CMK (cell line): ENCODE measurements around the gene ABCB8.
A peak's percentile ranks its signal among the peaks of the same experiment; 100 is the strongest.

Experiments
- DNase-seq: peaks from one replicate; pipeline ENCODE4 v3.0.0-alpha.2; 2010; ENCODE audit warnings: low read depth

The ABCB8 gene

DNA sequence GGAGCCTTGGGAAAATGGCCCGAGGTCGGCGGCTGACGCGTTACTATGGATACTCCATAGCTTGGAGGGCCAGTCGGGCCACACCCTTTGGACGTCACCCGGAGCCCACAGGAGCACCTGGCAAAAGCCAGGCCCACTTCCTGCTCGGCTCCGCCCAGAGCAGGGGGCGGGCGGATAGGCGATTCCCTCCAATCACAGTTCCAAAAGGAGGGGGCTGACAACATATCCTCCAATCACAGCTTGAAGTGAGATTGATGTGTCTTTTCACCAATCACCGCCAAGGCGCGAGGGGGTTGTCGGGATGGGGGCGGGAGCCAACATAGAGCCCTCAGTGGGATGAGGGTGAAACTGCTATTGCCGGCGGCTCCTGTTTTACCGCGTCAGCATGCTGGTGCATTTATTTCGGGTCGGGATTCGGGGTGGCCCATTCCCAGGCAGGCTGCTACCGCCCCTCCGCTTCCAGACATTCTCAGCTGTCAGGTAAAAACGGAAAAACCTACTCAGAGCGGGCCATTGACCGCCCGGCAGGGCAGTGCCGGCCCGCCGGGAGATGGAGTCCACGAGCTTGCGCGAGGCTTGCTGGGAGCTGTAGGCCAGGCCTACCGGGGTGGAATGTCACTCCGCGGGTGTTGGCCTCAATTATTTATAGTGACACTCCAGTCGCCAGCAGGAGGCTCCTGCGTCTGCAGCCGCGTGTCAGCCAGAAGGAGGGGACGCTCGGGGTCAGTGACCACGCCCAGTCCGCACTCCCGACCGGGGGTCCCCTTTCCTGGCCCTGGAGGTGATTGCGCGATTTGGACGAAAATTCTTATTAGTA lies at the start of gene ABCB8:
Gene ABCB8, plus strand, starts transcription at position 320 of the 817 bp plus-strand sequence. Its CDS starts 66 bp downstream, at position 386.
- DNase-seq: peak; percentile 95

DNA sequence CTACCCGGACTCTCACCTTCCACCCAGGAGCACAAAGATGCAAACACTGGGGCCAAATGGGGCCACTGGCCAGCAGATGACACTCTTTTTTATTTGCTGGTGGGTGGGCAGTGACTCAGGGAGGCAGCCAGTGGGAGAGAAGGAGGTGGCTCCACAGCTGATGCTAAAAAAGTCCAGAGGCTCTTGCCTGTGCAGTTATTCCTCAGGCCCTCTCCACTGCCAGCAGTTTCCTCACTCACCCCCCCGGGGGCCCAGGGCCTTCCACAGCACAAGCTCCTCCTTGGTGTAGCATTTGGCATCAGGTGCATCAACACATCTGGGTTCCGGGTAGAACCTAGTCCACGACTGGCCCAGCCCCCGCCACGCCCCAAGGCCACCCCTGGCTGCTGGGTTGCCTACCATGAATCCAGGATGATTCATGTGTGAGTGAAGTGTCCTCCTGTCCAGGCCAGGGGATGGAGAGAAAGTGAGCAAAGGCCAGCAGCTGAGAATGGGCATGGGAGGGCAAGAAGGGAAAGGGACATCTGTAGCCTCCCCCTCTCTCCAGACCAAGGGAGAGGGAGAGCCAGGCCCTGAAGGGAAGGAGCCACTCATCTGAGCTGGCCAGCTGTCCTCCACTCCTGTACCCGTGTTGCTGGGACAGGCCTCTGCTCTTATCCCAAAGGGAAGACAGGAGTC lies 48.4 kb upstream of the ABCB8 start:
- DNase-seq: no peak

DNA sequence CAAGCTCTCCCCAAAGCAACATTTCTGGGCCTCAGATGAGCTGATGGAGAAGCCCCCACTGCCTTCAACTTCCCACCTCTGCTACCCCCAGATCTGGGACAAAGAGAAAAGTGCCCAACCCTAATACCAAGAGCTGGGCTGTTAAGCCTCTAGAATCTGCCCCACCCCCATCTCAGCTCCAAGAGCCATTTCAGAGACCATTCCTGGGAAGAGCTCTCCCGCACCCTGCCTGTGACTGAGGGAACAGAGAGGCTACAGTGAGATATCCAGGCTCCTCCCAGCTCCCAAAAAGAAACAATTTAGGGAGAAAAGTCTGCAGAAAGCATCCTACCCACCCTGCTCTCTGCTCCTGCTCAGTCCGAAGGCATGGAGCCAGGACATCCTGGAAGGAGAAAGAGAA lies 47.6 kb upstream of the ABCB8 start:
- DNase-seq: no peak

DNA sequence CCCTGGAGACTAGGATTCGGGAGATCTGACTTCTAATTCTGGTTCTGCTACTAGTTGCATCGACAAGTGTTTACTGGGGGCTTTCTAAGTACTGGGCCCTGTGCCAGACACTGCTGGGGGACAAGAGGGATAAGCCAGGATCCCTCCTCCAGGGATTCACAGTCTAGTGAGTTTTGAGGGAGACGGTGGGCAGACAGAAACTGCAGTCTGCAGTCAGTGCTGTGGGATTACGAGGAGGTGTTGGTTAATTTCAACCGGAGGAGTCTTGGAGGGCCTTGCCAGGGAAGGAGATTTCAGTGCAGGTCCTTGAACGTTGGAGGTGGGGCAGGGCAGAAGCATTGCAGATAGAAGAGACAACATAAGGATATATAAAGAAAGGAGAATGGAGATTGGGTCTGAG lies 46.6 kb upstream of the ABCB8 start:
- DNase-seq: no peak

DNA sequence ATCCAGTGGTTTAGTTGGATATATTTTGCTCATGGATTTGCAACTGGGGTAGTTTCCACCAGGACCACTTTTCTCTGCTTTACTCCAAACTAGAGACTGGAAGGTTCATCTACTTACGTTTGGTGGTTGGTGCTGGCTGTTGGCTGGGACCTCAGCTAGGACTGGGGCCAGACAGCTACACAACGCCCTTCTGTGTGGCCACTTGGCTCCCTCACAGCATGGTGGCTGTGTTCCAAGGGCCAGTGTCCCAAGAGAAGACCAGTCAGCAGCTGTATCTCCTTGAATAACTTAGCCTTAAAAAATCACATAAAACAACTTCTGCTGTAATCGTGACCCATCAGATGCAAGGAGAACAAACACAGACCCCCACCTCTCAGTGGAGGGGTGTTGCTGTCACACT lies 45.9 kb upstream of the ABCB8 start:
- DNase-seq: no peak

DNA sequence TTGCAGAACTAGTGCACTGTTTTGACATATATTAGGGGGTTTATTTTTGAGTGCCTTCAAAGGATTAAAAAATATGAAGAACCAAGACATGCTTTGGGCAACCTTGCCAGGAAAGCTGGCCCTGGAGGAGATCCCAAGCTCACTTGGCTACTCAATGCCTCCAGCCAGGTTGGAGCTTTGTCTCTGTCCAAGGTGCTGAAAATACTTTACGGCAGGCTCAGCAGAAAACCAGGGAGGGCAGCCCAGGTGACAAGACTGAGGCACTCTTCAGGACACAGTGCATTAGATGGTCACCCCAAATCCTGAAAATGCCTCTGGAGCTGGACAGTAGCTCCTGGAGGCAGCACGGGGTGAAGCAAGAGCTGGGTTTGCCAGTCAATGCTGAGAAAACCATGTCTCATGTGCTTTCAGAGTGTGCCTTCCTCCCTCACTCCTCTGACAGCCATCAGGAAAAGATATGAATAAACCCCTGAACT lies 44.3 kb upstream of the ABCB8 start:
- no peak for DNase-seq

DNA sequence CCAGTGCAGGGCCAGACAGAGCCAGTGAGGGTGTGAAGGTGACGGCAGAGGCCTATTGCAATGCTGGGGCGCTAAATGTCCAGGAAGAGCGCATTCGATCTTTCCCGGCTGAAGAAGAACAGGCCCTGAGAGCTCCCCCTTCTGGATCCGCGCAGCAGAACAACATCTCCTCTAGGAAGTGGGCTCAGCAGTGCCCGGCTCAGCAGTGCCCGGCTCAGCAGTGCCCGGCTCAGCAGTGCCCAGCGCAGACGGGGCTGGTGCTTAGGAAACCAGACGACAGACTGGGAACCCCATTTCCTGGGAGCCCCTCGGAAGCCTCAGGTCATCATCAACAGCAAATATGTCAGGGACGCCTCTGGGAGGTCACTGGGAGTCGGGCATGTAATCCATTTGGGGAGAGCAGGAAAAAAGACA lies 42.1 kb upstream of the ABCB8 start:
- DNase-seq: no peak

DNA sequence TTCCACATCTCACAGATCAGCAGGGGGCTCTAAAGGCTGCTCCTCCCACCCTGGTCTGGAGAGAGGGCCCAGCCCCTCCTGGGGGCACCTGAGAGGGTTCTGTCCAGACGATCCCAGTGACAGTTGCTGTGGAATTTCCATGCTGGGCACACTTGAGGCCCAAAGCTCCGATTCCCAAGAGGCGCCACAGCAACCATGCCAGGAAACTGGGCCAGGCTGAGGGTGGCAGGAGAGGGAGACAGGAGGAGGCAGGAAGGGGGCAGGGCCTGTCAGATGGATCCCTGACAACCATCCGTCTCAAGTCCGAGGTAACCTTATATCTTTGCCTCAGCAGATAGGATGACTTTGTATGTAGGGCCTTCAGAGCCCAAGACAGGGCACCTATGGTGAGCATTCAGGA lies 41.7 kb upstream of the ABCB8 start:
- no peak for DNase-seq

DNA sequence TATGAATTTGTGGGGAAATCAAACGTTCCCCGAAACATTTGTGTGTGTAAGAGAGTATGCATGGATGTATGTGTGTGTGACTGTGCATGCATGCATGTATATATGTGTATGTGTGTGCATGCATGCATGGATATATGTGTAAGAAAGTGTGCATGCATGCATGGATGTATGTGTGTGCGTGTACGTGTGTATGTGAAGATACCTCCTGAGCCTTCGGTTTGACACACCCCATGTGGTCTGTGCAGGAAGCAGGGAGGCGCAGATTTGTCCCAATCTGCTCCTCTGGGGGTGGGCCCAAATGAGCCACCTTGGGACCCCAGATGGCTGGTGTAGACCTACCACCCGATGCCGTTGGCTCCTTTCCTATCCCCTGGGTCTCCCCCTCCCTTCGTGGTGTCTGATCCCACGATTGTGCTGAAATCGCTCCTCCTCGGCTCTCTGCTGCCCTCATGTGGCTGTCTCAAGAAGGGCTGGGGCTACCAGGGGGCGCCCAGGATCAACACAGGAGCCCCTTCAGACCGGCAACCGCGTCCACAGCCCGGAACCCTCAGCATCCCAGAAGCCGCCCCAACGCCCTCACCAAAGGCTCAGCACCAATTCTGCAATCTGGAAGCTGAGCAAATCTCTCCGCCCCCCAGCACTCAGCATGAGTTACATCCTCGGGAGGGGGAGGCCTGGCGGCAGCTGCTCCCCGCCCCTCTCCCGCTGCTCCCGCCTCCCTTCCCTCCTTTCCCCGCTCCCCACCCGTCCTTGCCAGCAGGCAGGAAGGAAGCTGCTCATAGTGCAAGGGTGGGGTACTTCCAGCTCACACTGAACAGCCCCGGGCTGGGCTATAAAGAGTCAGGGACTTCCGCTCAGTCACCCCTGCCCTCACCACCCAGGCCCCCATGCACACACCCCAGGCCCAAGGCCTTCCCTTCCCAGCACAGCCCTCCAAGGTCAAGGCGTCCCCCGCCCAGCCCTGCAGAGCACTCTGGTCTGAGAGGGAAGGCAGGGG lies 39.7 kb upstream of the ABCB8 start:
- no peak for DNase-seq

DNA sequence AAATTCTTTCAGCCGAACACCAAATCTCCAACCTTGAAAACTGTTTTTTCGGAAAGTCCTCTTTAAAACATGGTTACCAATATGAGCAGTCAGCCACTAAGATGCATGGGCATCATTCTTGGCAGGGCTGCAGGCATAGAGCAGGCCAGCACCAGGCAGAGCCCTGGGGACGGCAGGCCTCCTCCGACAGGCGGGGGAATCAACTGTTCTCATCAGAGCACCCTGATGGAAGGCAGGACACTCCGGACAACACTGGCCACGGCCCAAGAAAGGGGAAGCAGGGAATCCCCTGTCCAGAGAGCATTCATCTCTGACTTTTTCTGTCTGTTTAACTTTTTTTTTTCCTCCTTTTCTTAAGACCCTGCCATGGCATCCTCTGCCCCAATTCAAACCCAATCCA lies 38.8 kb upstream of the ABCB8 start:
- no peak for DNase-seq

DNA sequence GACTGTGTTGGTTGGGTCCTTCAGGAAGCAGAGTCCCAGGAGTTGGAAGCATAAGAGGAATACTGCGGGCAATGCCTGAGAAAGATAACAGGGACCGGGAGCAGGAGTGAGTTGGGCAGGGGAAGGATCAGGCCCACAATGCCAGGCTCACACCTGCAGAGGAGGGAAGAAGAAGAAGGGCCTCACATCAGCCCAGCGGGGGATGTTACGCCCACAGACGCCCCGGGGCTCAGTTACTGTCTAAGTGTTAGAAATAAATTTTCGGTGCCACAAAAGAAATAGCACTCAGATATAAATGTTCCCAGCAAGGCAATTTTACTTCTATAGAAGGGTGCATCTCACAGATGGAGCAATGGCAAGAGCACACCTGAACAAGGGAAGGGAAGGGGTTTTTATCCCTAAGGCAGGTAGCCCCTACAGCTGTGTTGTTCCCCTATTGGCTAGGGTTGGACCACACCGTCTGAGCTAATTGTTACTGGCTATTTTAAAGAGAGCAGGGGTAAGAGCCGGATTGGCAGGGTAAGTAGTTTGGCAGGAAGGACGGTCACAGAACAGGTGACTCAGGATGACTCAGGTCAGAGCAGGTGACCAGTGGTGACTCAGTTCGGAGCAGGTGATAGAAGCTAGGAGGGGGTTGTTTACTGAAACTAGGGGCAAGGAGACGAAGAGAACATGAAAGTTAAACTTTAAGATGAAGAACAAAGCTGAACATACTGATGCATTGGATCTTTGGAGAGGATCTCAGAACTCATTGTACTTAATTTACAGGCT lies 37.6 kb upstream of the ABCB8 start, which contains the start of gene NOS3:
Gene NOS3, plus strand, starts transcription at position 602 of the 771 bp plus-strand sequence. CDS start 2,787 bp downstream, outside the sequence.
- DNase-seq: no peak

DNA sequence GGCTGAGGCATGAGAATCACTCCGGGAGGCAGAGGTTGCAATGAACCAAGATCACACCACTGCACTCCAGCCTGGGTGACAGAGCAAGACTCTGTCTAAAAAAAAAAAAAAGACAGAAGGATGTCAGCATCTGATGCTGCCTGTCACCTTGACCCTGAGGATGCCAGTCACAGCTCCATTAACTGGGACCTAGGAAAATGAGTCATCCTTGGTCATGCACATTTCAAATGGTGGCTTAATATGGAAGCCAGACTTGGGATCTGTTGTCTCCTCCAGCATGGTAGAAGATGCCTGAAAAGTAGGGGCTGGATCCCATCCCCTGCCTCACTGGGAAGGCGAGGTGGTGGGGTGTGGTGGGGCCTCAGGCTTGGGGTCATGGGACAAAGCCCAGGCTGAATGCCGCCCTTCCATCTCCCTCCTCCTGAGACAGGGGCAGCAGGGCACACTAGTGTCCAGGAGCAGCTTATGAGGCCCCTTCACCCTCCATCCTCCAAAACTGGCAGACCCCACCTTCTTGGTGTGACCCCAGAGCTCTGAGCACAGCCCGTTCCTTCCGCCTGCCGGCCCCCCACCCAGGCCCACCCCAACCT lies 36.1 kb upstream of the ABCB8 start:
- DNase-seq: no peak

DNA sequence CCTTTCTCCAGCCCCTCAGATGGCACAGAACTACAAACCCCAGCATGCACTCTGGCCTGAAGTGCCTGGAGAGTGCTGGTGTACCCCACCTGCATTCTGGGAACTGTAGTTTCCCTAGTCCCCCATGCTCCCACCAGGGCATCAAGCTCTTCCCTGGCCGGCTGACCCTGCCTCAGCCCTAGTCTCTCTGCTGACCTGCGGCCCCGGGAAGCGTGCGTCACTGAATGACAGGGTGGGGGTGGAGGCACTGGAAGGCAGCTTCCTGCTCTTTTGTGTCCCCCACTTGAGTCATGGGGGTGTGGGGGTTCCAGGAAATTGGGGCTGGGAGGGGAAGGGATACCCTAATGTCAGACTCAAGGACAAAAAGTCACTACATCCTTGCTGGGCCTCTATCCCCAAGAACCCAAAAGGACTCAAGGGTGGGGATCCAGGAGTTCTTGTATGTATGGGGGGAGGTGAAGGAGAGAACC lies 35.4 kb upstream of the ABCB8 start:
- DNase-seq: no peak

DNA sequence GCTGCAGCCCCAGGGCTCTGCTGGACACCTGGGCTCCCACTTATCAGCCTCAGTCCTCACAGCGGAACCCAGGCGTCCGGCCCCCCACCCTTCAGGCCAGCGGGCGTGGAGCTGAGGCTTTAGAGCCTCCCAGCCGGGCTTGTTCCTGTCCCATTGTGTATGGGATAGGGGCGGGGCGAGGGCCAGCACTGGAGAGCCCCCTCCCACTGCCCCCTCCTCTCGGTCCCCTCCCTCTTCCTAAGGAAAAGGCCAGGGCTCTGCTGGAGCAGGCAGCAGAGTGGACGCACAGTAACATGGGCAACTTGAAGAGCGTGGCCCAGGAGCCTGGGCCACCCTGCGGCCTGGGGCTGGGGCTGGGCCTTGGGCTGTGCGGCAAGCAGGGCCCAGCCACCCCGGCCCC lies 34.7 kb upstream of the ABCB8 start:
- DNase-seq: no peak

DNA sequence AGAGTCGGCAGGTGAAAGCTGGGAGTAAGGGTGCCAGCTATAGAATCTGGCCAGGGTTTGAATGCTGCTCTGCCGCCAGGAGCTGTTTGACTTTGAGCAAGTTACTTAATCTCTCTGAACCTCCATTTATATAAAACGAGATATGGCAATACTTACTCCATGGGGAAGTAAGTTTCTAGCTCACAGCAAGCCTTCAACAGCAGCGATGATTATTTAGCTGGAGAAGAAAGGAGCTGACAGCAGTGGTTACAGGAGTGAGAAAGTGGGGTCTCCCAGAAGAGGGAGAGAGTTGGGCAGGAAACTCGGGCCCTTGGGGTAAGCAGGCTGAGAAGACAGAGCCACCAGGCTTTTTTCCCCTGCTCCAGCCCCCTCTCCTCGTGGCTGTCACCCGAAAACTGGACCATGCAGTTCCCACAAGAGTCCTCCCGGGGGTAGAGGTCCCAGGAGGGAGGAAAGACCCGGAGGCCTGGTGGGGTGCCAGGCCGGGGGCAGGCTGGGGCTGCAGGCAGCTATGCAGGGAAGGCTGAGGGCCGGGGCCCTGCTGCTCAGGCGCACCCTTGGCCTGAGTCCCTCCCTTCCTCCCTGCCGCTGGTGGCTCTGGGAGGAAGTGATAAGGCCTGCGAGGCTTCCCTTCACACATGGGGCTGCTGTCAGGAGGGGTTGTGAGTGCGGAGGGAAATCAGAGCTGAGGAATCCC lies 34.0 kb upstream of the ABCB8 start:
- DNase-seq: peak; percentile 76

DNA sequence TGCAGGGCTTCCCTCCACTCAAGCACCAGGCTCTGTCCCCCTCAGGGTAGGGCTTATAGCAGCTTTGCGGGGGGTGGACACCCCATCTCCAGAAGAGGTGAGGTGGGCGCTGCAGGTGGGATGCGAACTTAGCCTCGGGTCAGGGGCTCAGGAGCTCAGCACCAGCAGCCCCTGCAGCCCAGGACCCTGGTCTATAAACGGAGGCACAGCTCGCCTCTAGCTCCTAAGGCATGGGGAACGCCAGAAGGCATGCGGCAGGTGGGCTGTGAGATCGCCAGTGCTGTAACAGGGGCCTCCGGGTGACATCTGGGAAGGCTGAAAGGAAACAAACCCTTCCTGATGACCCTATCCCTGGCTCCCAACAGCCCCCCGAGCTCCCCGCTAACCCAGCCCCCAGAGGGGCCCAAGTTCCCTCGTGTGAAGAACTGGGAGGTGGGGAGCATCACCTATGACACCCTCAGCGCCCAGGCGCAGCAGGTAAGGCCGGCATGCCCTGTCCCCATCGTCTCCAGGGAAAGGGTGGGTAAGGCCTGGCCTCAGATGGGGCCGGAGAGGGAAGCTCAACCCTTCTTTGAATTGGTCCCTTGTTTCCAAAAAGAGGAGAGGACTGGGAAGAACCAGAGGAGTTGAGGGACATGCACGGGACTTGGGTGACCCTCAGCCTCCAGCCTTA lies 33.3 kb upstream of the ABCB8 start:
- DNase-seq: no peak

DNA sequence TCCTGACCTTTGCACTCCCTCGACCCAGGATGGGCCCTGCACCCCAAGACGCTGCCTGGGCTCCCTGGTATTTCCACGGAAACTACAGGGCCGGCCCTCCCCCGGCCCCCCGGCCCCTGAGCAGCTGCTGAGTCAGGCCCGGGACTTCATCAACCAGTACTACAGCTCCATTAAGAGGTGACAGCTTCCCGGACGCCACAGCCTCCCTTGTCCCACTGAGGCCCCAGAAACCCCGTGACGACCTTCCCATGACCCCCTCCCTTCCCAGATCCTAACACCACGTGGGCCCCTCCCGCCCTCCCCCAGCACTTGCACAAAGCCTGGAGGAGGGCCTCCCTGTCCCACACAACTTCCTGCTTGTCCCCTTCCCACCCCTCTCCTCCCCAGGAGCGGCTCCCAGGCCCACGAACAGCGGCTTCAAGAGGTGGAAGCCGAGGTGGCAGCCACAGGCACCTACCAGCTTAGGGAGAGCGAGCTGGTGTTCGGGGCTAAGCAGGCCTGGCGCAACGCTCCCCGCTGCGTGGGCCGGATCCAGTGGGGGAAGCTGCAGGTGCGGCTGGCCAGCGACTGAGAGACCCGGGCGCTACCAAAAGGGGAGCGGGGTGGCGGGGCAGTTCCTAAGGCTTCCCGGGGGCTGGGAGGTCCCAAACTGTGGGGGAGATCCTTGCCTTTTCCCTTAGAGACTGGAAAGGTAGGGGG lies 31.7 kb upstream of the ABCB8 start:
- DNase-seq: no peak

DNA sequence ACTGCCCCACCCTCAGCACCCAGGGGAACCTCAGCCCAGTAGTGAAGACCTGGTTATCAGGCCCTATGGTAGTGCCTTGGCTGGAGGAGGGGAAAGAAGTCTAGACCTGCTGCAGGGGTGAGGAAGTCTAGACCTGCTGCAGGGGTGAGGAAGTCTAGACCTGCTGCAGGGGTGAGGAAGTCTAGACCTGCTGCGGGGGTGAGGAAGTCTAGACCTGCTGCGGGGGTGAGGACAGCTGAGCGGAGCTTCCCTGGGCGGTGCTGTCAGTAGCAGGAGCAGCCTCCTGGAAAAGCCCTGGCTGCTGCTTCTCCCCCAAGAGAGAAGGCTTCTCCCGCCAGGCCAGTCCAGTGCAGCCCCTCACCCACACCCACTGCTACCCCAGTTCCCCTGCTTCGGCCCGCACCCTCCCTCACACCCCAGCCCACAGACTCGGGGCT lies 31.2 kb upstream of the ABCB8 start:
- DNase-seq: no peak

DNA sequence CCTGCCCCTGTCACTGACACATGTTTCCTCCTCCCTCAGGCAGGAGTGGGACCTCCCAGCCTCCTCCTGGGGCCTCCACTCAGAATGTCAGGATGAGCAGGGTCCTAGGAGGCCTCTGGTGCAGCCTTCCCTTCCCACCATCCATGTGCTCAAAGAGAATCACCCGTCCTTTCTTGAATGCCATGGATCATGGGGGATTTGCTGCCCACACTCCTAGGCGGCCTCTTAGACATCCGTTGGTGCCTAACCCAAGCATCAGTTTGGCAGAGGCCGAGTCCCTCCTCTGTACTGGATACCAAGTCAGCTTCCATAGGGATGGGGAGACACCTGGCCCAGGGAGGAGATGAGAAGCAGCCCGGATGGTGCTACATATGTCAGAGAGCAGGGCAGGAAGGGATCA lies 30.4 kb upstream of the ABCB8 start:
- DNase-seq: no peak
